Renal cortex interstitium (tissue), 11 donors: ENCODE data around the gene TMEM109. TPM values are rescaled to one million over a fixed set of nuclear protein-coding genes. Genes with fewer than 3 reads are reported as not detected.

Experiments used
- DNase-seq, 11 donors: peaks; one replicate each; pipeline ENCODE4 v3.0.0-alpha.2; 2013; ENCODE audit warnings: low read depth in 9 of 11, low spot score in 4 of 11; ENCODE audit errors: extremely low read depth in 1 of 11
- polyA plus RNA-seq, 3 donors: library from polyadenylated mRNA; unstranded; fragments of 120-200 nt; gene quantifications; one replicate each; pipeline ENCODE4 v1.2.1, GENCODE V29; 2013; ENCODE audit not compliant: insufficient read length in 3 of 3

The TMEM109 gene
- polyA plus RNA-seq, 3 donors: 80.1 to 96.6 (median 86.7) TPM

GRCh38 chr11:60918939-60919265 is 4.9 kb downstream of the TMEM109 start:
- no peak for DNase-seq

DNA sequence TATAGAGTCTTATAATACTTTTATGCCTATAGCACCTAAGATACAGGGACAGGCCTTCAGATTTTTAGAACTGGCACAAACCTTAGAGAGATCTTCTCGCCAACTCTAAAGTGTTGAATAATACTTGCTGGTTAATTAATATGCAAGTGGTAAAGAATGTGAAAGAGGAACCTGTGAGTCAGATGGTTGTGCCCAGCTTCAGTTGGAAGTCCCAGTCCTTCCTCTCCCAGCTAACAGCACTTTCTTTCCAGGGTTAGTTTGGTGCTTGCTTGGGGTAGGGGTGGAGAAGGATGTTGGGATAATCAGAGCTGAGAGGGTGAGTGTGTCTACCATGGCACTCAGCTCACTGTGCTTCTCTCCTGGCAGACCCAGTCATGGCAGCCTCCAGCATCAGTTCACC is 5.4 kb downstream of the TMEM109 start:
- DNase-seq: no peak

GRCh38 chr11:60919956-60920355 is 6.0 kb downstream of the TMEM109 start:
- DNase-seq: no peak

- DNase-seq: no peak
Measured at GRCh38 chr11:60921259-60921658, 7.3 kb downstream of the TMEM109 start.

- DNase-seq: no peak
Measured at GRCh38 chr11:60921777-60922335, 7.9 kb downstream of the TMEM109 start.

- DNase-seq: no peak
Measured at GRCh38 chr11:60922906-60923305, 8.9 kb downstream of the TMEM109 start.

DNA sequence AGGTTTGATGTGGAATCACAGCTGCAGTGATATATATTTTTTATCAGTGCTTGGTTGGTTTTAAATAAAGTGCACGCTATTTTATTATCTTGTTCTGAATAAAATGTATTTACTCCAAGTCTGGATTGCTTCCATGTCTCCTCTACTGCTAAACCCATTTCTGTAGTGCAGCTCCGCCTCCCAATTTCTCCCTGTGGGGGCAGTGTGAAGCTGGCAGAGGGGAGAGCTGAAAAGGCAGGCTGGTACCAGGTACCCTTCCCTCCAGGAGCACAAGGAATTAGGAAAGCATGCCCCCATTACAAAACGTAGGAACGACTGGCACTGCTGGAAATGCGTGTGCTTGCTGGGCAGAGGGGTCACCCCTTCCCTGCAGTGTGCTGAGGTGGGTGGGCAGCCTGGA is 9.4 kb downstream of the TMEM109 start:
- DNase-seq: no peak

DNA sequence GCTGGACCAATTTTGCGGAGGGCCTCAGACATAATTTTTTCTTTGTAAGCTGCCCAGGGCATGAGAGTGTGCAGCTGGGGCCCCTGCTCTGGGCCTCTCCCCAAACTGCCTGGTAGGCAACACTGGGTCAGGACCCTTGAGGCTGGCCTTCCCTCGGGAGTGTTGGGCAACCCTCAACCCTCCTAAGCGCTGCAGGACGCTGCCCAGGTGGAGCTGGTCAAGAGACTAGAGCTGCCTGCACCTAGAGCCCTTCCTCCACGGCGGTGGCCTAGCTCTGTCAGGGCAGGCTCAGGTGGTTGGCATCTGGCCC is 9.8 kb downstream of the TMEM109 start:
- DNase-seq: no peak

DNA sequence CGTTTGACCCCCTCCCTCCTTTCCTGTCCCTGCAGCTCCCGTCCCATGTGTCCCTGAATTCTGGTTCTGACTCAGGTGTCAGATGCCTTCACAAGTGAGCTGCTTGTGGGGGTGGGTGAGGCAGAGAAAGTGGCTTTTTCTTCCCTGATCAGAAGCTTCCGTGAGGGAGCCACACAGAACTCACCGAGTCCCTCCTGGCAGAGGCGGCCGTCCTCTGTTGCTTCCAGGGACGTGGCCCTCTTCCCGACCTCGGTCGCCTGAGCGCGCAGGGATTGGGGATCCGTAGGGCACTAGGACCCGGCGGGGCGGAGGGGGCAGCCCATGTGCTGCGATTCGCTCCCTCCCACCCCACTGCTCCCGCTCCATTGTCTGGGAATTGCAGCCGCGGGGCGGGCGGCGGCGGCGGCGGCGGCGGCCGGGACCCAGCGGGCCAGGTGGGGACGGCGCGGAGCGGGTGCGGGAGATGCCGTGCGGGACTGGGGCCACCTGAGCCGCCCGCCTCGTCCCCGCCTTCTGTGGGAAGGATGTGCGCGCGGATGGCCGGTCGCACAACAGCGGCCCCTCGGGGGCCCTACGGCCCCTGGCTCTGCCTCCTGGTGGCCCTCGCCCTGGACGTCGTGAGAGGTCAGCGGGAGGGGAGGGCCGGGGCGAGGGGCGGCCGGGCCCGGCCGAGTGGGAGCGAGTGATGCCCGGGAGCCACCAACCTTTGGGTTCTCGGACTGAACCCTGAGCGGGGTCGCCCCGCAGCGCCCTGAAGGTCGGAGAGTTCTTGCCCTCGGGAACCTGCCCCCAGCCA is 10.3 kb downstream of the TMEM109 start, which contains the start of gene TMEM132A:
Gene TMEM132A, plus strand, starts transcription at position 351 of the 796 bp plus-strand sequence. Its CDS starts 174 bp downstream, at position 525.
- peak in 3 of 11 donors; percentile 61 to 72 (median 66) for DNase-seq

- DNase-seq: no peak
Measured at GRCh38 chr11:60924906-60925853, 11.2 kb downstream of the TMEM109 start.

DNA sequence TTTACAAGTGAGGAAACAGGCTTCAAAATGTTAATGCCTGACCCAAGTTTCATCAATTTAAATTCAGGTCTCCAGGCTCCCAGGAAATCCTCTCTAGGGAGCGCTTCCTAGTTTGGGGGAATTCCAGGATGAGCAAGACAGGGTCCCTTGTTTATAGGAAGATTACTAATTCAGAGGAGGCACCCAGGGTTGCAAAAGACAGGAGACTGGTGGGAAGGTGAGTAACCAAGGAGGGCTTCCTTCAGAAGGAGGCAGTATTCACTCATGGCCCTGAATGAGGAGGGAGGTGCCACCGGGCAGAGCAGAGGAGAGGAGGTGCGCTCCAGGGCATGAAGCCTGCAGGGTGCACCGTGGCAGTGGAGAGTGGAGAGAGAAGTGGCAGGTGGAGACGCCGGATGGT is 11.9 kb downstream of the TMEM109 start:
- no peak for DNase-seq

- no peak for DNase-seq
Measured at GRCh38 chr11:60926500-60926899, 12.5 kb downstream of the TMEM109 start.

DNA sequence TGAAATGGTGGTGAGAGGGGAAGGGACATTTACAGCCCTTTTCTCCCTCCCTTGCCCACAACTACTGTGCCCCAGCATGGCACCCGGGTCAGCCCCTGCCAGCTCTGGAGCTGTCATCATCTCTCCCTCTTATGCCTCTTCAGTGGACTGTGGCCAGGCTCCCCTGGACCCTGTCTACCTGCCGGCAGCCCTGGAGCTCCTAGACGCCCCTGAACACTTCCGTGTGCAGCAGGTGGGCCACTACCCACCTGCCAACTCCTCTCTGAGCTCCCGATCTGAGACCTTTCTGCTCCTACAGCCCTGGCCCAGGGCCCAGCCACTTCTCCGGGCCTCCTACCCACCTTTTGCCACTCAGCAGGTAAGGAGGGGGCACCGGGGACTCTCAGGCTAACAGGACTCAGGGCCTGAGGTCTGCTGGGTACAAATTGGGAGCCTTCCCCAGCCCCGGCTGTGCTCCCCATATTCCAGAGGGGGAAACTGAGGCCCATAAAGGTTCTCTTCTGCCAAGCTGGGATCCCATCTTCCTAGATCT is 13.2 kb downstream of the TMEM109 start:
- no peak for DNase-seq

- no peak for DNase-seq
Measured at GRCh38 chr11:60927600-60927999, 13.6 kb downstream of the TMEM109 start.

- DNase-seq: no peak
Measured at GRCh38 chr11:60928563-60929001, 14.6 kb downstream of the TMEM109 start.

DNA sequence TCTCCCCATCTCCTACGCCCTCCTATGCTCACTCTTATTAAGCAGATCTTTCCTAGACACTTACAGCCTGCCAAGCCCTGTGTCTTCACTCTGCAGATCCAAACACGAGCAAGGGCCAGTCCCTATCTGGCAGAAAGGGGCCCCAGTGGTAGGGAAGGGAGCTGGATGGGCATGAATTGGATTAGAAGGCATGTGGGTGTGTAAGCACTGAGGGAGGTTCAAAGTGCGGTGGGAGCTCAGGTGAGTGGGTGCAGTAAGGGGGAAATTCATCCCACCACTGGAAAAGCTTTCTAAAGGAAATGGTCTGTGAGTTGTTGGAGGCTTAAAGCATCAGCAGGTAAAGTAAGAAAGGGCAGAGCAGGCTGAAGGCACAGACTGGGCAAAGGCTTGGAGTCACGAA is 15.8 kb downstream of the TMEM109 start:
- no peak for DNase-seq

- no peak for DNase-seq
Measured at GRCh38 chr11:60930394-60930793, 16.4 kb downstream of the TMEM109 start.

GRCh38 chr11:60931917-60932316 is 18.0 kb downstream of the TMEM109 start:
- DNase-seq: no peak

GRCh38 chr11:60932605-60933356 is 18.8 kb downstream of the TMEM109 start:
- DNase-seq: no peak
